B cell (primary cell): ENCODE results near the gene ARL14. TPM values are rescaled to one million over a fixed set of nuclear protein-coding genes. Genes with fewer than 3 reads are reported as not detected.

Experiments
- ATAC-seq: fragments of 200-7000 bp; cut with Tn5 transposase; one replicate; pipeline ENCODE4 v1.10.0; 2021; ENCODE audit warnings: low read depth, mild to moderate bottlenecking, moderate number of reproducible peaks, moderate library complexity
- CTCF ChIA-PET: fragments of 350-600 bp; sonication (Branson Sonifier 250); formaldehyde crosslinking; loops from one replicate; lab custom pipeline; 2021; ENCODE audit warnings: antibody characterized with exemption, inconsistent platforms; lab: Charles Lee
- POLR2A ChIA-PET: fragments of 350-600 bp; sonication (Branson Sonifier 250); formaldehyde crosslinking; loops from one replicate; lab custom pipeline; 2021; ENCODE audit warnings: antibody characterized with exemption; lab: Charles Lee
- DNase-seq: peaks from one replicate; pipeline ENCODE4 v3.0.0; 2013
- H2AFZ ChIP-seq: 2 replicates; pipeline ENCODE4 v1.6.1; 2012; ENCODE audit warnings: mild to moderate bottlenecking, low read depth, low read length; ENCODE audit not compliant: insufficient read depth, poor library complexity, severe bottlenecking
- H3K27ac ChIP-seq, 2 donors: 1 replicate in 1 of 2; 2 replicates in 1 of 2; pipeline ENCODE4 v1.5.1; 2012 to 2013; ENCODE audit warnings: low read length in 2 of 2, mild to moderate bottlenecking in 2 of 2, moderate library complexity in 1 of 2
- H3K27me3 ChIP-seq, 4 experiments: fragments of 200-600 bp in 1 of 4; sonication (generic) in 1 of 4; replicated peaks in 1 of 4; 1 replicate in 2 of 4; 2 replicates in 2 of 4; pipeline versions ENCODE4 v1.6.1 to v1.7.0; 2013 to 2016; ENCODE audit warnings: low read length in 3 of 4, mild to moderate bottlenecking in 2 of 4, mixed read lengths in 1 of 4, moderate library complexity in 1 of 4; ENCODE audit not compliant: insufficient read depth in 4 of 4, control insufficient read depth in 3 of 4; ENCODE audit errors: control extremely low read depth in 1 of 4
- H3K36me3 ChIP-seq, 2 experiments: replicated peaks in 1 of 2; 1 replicate in 1 of 2; 2 replicates in 1 of 2; pipeline versions ENCODE4 v1.6.1 to v1.7.1; 2013; ENCODE audit warnings: low read length in 1 of 2; ENCODE audit not compliant: insufficient read depth in 2 of 2, control insufficient read depth in 1 of 2; ENCODE audit errors: control extremely low read depth in 1 of 2, extremely low read depth in 1 of 2
- H3K4me1 ChIP-seq, 2 donors: fragments of 200-600 bp in 1 of 2; sonication (generic) in 1 of 2; 1 replicate in 1 of 2; 2 replicates in 1 of 2; pipeline versions ENCODE4 v1.5.1 to v1.6.1; 2013 to 2017; ENCODE audit warnings: low read length in 2 of 2; ENCODE audit not compliant: control insufficient read depth in 2 of 2, insufficient read depth in 2 of 2
- H3K4me2 ChIP-seq: replicated peaks from 2 replicates; pipeline ENCODE3; 2012; ENCODE audit warnings: mild to moderate bottlenecking, low read depth, low read length; ENCODE audit not compliant: poor library complexity, severe bottlenecking
- H3K4me3 ChIP-seq, 5 experiments: fragments of 200-600 bp in 1 of 5; sonication (generic) in 1 of 5; 1 replicate in 3 of 5; 2 replicates in 2 of 5; pipeline versions ENCODE4 v1.5.1 to v1.7.0; 2011 to 2016; ENCODE audit warnings: low read length in 4 of 5, mild to moderate bottlenecking in 4 of 5, low read depth in 2 of 5, control low read depth in 1 of 5, moderate library complexity in 1 of 5; ENCODE audit not compliant: insufficient read depth in 1 of 5; ENCODE audit errors: control extremely low read depth in 1 of 5, extremely low read depth in 1 of 5
- H3K79me2 ChIP-seq: fragments of 200-600 bp; sonication (generic); one replicate; pipeline ENCODE4 v1.6.0; 2016; ENCODE audit warnings: low read length; ENCODE audit not compliant: control insufficient read depth, insufficient read depth
- H3K9ac ChIP-seq: fragments of 200-600 bp; sonication (generic); 2 replicates; pipeline ENCODE4 v1.6.1; 2017; ENCODE audit warnings: mild to moderate bottlenecking, low read length, moderate library complexity
- H3K9me3 ChIP-seq, 3 donors: one replicate each; pipeline versions ENCODE4 v1.6.1 to v1.7.1; 2013; ENCODE audit warnings: low read length in 2 of 3; ENCODE audit not compliant: control insufficient read depth in 2 of 3, insufficient read depth in 1 of 3; ENCODE audit errors: control extremely low read depth in 1 of 3
- H4K20me1 ChIP-seq: 2 replicates; pipeline ENCODE4 v1.6.0; 2012; ENCODE audit warnings: mild to moderate bottlenecking, low read length; ENCODE audit not compliant: insufficient read depth, control insufficient read depth, poor library complexity, severe bottlenecking
- H3K27ac Mint-ChIP-seq: one replicate; pipeline ENCODE4 v1.8.0; 2021; ENCODE audit warnings: mixed read lengths
- H3K27me3 Mint-ChIP-seq: one replicate; pipeline ENCODE4 v1.8.0; 2021; ENCODE audit warnings: mixed read lengths
- H3K4me1 Mint-ChIP-seq: one replicate; pipeline ENCODE4 v1.8.0; 2021; ENCODE audit warnings: mixed read lengths
- H3K4me3 Mint-ChIP-seq: one replicate; pipeline ENCODE4 v1.8.0; 2021; ENCODE audit warnings: mixed read lengths
- H3K9me3 Mint-ChIP-seq: one replicate; pipeline ENCODE4 v1.8.0; 2022; ENCODE audit warnings: mixed read lengths; ENCODE audit not compliant: insufficient read depth
- EZH2 ChIP-seq: IDR thresholded peaks from 2 replicates; pipeline ENCODE4 v1.6.1; 2012; ENCODE audit warnings: borderline replicate concordance, low read depth, mild to moderate bottlenecking, moderate library complexity, low read length; ENCODE audit not compliant: insufficient read depth, poor library complexity, severe bottlenecking
- WGBS: methylation state at CpG from one replicate; pipeline ENCODE4 v1.1.5; 2013; ENCODE audit warnings: missing lambda C conversion rate; ENCODE audit not compliant: insufficient coverage; 5-methylcytosine and 5-hydroxymethylcytosine counted together
- intact Hi-C: fragments of 100-400 bp; cut with micrococcal nuclease; formaldehyde crosslinking; loops from one replicate; pipeline ENCODE4 v1.10.0; 2022
- polyA plus RNA-seq: library from polyadenylated mRNA; depleted of rRNA; stranded (reverse); fragments of >200 nt; gene quantifications from 2 replicates; pipeline ENCODE4 v1.2.3, GENCODE V29; 2012
- total RNA-seq, 2 donors: library from RNA; stranded (reverse); fragments of 120-200 nt in 1 of 2; gene quantifications; 1 replicate in 1 of 2; 2 replicates in 1 of 2; pipeline versions ENCODE4 v1.2.3 to v1.2.4, GENCODE V29; 2013 to 2022
- TF ChIP-seq, protein P1 (sequence below): fragments of 200-600 bp; IDR thresholded peaks from one replicate; pipeline ENCODE4 v1.8.0; 2022; ENCODE audit warnings: antibody characterized with exemption, mild to moderate bottlenecking

Gene ARL14
- total and polyA plus RNA-seq, 2 donors (not counting 1 experiment from before 2014, with no cell fraction given): 0.43 to 0.89 TPM

DNA sequence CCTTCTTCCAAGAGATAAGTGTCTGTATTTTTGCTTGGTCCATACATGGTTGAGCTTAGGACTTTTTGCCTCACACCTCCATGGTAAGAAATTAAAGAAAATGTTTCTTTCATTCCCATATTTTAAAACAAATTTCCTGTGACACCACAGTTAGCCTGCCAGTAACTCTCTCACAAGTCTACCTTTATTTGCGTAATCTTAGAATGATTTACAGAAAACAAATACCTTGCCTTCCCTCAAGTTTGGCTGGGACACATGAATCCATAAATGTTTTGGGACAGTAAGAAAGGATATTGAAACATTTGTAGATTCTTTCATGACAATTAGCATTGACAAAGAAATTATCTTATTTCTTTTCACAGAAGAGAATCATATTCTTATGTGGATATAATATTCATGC is 3.8 kb upstream of the ARL14 start:
- ChIA-PET POLR2A (no interaction called here), CTCF (interaction anchor here (1.3 to 1.4 kb wide), 2 partner anchors 12 to 14 kb away, joined by 4 to 6 read pairs; no protein-coding TSS in a partner anchor)
- DNase-seq (no peak), ATAC-seq (no peak)
- Histone ChIP-seq H3K4me3 (no peak overlapping the region), H3K36me3 (no peaks in the 10 kb centered on the region), H4K20me1 (no peaks in the 10 kb centered on the region), H3K9ac (no peak overlapping the region), H3K9me3 (no peaks in the 10 kb centered on the region), H3K27ac (no peak overlapping the region), H3K4me2 (no peak overlapping the region), H3K27me3 (no peaks in the 10 kb centered on the region), H2AFZ (no peak overlapping the region), H3K79me2 (no peaks in the 10 kb centered on the region), H3K4me1 (no peaks in the 10 kb centered on the region)
- intact Hi-C loops: no loop called here
- TF ChIP-seq EZH2: no peak
- TF ChIP-seq, protein P1, sequence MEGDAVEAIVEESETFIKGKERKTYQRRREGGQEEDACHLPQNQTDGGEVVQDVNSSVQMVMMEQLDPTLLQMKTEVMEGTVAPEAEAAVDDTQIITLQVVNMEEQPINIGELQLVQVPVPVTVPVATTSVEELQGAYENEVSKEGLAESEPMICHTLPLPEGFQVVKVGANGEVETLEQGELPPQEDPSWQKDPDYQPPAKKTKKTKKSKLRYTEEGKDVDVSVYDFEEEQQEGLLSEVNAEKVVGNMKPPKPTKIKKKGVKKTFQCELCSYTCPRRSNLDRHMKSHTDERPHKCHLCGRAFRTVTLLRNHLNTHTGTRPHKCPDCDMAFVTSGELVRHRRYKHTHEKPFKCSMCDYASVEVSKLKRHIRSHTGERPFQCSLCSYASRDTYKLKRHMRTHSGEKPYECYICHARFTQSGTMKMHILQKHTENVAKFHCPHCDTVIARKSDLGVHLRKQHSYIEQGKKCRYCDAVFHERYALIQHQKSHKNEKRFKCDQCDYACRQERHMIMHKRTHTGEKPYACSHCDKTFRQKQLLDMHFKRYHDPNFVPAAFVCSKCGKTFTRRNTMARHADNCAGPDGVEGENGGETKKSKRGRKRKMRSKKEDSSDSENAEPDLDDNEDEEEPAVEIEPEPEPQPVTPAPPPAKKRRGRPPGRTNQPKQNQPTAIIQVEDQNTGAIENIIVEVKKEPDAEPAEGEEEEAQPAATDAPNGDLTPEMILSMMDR: no peak
- H3K9me3 Mint-ChIP-seq: no peaks in the 10 kb centered on the region
- no peak overlapping the region for H3K4me3 Mint-ChIP-seq
- H3K4me1 Mint-ChIP-seq: peaks cover 8% of the 10 kb centered on the region
- WGBS: no CpG with 5 or more reads among the region's 1 CpG
- no peaks in the 10 kb centered on the region for H3K27me3 Mint-ChIP-seq
- H3K27ac Mint-ChIP-seq: no peak overlapping the region

DNA sequence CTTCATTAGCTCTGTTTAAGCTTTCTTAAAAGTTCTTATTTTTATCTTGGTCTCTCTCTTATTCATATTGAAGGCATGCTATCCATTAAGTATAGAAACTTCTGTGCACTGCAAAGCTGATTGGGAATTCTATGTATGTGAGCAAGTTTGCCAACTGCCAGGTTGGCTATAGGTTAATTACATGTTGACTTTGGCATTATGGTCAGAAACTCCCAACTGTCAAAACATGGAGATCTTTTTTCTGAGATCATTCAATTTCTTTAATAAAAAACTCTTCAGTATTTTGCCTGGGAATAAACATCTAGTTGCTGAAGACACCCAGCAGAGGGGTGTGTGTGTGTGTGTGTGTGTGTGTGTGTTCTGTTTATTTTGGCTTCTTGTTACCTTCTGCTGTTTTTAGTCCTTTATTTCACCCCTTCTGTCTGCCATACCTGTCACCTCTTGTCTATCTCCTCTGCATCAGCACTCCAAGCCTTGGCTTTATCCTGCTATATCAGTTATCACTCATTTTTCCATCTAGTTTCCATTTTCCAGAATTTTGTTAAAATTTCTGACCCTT is 1.3 kb upstream of the ARL14 start:
- H3K36me3 ChIP-seq: no peaks in the 10 kb centered on the region
- H3K27ac Mint-ChIP-seq: no peak overlapping the region
- no peak for DNase-seq

More for the DNA sequence above, 1.3 kb upstream of the ARL14 start:
- no peak for ATAC-seq
- TF ChIP-seq EZH2: no peak
- TF ChIP-seq, protein P1: no peak
- H3K4me1 ChIP-seq: no peaks in the 10 kb centered on the region
- H3K4me3 ChIP-seq: no peak overlapping the region
- no peaks in the 10 kb centered on the region for H4K20me1 ChIP-seq
- H3K4me3 Mint-ChIP-seq: no peak overlapping the region
- H3K9ac ChIP-seq: no peak overlapping the region
- H3K4me2 ChIP-seq: no peak overlapping the region
- H3K9me3 ChIP-seq: no peaks in the 10 kb centered on the region
- CTCF ChIA-PET: no interaction called here
- no peak overlapping the region for H2AFZ ChIP-seq
- no peak overlapping the region for H3K27ac ChIP-seq
- intact Hi-C loops: no loop called here
- peaks cover 6% of the 10 kb centered on the region for H3K4me1 Mint-ChIP-seq
- H3K9me3 Mint-ChIP-seq: no peaks in the 10 kb centered on the region
- H3K27me3 Mint-ChIP-seq: peaks cover 7% of the 10 kb centered on the region
- POLR2A ChIA-PET: no interaction called here
- no peaks in the 10 kb centered on the region for H3K79me2 ChIP-seq
- H3K27me3 ChIP-seq: peaks cover 0 to 3% (median 0%) of the 10 kb centered on the region in 4 experiments
